ENCODE data around the gene LMOD1.

LMOD1 gene

DNA sequence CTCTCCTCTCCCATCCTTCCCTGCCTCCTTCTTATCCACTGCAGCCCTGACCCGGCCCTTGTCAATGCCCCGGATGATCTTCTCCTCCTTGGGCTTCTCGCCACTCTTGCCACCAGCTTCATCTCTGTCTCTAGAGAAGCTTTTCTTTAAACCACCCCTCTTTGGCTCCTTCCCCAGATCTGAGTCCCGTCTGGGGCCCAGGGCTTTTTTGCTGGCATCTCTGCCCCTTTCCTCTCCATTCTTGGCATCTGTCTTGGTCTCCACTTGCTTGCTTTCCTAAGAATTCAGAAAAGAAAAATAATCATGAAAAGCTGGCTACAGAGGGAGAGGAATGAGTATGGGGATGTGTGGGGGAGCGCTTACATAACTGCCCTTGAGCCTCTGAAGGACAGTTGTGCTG lies 45.9 kb downstream of the LMOD1 start:
- ATAC-seq (replicated peaks) (no peak), DNase-seq (no peak)
- Mint-ChIP-seq H3K4me1 (ENCODE audit: low read depth in 2 of 2) (peaks cover 7 to 8% of the 10 kb centered on the region in 2 donors), H3K9me3 (no peaks in the 10 kb centered on the region), H3K27me3 (peaks cover 10% of the 10 kb centered on the region in 2 donors), H3K4me3 (no peak overlapping the region), H3K36me3 (ENCODE audit: insufficient read depth) (peaks cover 2% of the 10 kb centered on the region), H3K27ac (no peak overlapping the region)

DNA sequence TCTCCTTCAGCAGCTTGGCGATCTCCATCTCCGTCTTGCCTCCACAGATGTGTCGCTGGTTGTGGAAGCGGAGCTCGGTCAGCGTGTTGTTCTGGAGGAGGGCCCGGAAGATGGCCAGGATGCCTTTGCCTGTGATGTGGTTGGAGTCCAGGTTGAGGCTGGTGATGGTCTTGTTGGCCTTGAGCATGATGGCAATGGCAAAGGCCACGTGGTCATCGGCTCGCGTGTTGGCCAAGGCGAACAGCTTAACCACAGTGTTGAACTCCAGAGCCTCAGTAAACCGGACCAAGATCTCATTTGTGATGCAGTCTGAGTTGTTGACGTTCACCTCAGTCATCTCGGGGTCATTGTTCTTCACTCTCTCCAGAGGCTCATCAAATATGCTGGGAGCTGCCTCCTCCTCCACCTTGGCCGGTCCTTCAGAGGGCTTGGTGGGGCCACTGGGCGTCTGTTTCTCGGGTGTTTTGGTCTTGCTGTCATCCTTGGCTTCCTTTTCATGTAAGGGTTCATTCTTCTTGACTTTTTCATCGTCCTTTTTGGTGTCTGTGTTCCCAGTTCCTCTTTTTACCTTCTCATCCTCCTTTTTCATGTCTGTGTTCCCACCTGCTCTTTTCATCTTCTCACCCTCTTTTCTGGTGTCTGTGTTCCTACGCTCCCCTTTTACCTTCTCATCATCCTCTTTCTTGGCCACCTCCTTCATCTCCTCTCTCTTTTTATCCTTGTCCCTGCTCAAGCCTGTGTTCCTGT lies 46.5 kb downstream of the LMOD1 start:
- Mint-ChIP-seq H3K27me3 (peaks cover 10% of the 10 kb centered on the region in 2 donors), H3K9me3 (no peaks in the 10 kb centered on the region), H3K27ac (no peak overlapping the region), H3K4me3 (no peak overlapping the region), H3K4me1 (ENCODE audit: low read depth in 2 of 2) (peaks cover 7% of the 10 kb centered on the region in 2 donors), H3K36me3 (ENCODE audit: insufficient read depth) (peaks cover 2% of the 10 kb centered on the region)
- no peak for ATAC-seq (replicated peaks)
- no peak for DNase-seq

DNA sequence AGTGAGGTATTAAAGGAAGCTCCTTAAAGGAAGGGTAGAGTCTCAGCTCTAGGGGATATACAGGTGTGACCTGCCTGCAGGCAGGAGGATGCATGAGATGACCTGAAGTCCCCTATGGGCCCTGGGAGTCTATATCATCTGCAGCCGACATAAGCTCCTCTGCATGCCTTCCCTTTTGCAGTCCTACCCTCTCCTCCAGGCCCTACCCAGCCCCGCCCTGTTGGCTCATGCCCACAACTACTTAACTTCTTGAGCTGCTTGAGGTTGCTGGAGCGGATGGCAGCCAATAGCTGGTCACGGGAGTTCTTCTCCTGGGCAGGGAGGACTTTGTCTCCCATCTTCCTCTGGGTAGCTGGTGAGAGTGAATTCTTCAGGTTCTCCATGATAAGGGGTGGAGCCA lies 47.4 kb downstream of the LMOD1 start:
- Mint-ChIP-seq H3K27me3 (peaks cover 11 to 17% of the 10 kb centered on the region in 2 donors), H3K4me3 (no peak overlapping the region), H3K4me1 (ENCODE audit: low read depth in 2 of 2) (peaks cover 7% of the 10 kb centered on the region in 2 donors), H3K36me3 (ENCODE audit: insufficient read depth) (peaks cover 2% of the 10 kb centered on the region), H3K9me3 (no peaks in the 10 kb centered on the region), H3K27ac (no peak overlapping the region)
- DNase-seq (no peak), ATAC-seq (replicated peaks) (no peak)

DNA sequence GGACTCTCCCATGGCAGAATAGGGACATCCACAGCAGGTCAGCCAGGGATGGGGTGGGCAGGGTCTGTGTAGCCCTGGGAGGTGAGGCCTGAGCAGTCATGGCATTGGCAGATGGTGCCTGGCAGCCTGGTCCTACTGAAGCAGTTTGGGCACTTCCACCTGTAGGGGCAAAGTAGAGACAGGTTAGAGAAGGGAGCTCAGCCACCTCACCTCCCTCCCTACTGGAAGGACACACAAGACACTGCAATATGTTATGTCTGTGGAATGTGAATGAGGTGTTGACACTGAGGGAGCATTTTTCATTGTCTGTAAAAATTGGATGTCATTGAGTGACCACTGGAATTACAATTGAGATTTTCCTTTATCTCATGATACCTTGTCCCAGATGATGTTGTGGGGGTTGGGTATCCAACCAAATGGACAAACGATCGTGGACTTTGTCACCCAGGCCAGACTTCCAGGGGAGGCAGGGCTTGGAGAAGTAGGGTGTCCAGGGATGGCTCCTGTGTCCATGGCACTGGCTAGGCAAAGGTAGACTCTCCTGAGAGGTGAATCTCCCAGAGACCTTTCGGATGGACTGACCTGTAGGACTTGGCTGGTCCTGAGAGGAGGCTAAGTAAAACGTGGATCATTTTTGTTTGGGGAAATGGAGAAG lies 48.0 kb downstream of the LMOD1 start:
- Mint-ChIP-seq H3K4me3 (no peak overlapping the region), H3K36me3 (ENCODE audit: insufficient read depth) (peaks cover 2% of the 10 kb centered on the region), H3K27ac (peak overlapping the region in 1 of 2 donors; percentile 81), H3K4me1 (ENCODE audit: low read depth in 2 of 2) (peaks cover 7% of the 10 kb centered on the region in 2 donors), H3K9me3 (no peaks in the 10 kb centered on the region), H3K27me3 (peaks cover 17 to 24% of the 10 kb centered on the region in 2 donors)
- DNase-seq (no peak), ATAC-seq (replicated peaks) (no peak)

DNA sequence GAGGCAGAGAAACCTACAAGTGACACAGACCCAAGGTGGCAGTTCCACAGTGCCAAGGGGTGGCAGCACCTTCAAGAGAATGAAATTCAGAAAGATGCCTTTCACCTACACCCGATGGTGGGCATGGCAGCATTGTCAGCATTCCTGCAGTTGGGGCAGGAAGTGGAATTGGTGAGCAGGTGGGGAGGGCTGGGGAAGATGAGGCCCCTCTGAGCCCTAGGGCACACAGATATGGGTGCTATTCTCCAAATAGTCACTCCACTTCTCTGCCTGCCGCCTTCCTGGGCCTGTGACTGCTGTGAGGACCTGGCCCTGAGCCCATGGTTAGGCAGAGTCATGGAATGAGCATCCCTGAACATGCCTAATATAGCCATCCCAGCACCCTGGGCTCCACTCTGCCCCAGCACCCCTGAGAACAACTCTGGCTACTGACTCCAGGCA lies 49.4 kb downstream of the LMOD1 start:
- H3K36me3 Mint-ChIP-seq (ENCODE audit: insufficient read depth): peaks cover 2% of the 10 kb centered on the region
- no peaks in the 10 kb centered on the region for H3K9me3 Mint-ChIP-seq
- DNase-seq (no peak), ATAC-seq (replicated peaks) (no peak)
- no peak overlapping the region for H3K4me3 Mint-ChIP-seq
- H3K27me3 Mint-ChIP-seq: peaks cover 27 to 34% of the 10 kb centered on the region in 2 donors
- peaks cover 7% of the 10 kb centered on the region in 2 donors for H3K4me1 Mint-ChIP-seq (ENCODE audit: low read depth in 2 of 2)
- peak overlapping the region in 1 of 2 donors; percentile 68 for H3K27ac Mint-ChIP-seq

DNA sequence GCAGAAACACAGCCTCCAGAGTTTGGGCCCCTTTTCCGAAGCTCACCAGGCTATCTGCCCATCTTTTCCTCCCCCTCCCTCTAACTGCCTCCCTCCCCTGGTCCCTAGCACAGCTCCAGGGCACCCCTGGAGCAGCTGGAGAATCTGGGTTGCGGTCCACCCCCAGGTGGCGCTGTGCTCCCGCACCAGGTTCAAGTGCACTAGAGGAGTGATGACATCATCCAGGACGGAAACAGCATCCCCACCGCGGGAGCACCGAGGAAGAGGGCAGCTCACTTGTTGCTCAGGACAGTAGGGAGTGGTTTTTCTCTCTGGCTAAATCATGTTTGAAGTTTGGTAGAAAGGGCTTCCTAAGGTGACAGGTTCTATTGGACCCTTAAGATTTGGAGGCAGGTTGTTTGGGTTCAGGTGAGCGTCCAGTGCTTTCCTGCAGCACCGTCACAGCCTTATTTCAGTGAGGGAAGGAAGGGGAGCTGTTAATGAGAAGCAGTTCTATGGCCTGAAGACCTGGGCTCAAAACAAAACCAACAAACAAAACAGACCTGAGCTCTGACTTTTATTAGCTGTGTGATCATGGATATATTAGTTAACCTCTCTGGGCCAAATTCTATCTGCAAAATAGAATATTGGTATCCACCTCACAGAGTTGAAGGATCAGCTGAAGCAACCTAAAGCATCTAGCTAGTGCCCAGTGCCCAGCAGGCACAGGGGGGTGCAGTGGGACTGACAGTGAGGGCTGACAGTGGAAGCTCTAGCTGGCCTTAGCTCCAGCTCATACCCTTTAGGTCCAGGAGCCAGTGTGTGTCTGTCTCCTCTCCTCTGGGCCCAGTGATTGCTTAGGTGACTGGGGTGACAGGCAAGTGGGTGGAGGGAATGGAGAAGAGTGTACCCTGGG lies 50.2 kb downstream of the LMOD1 start:
- DNase-seq (peak; percentile 61 to 76 (median 69)), ATAC-seq (replicated peaks) (peak; percentile 96)
- H3K27me3 Mint-ChIP-seq: peaks cover 35 to 42% of the 10 kb centered on the region in 2 donors
- H3K9me3 Mint-ChIP-seq: no peaks in the 10 kb centered on the region
- peaks cover 7% of the 10 kb centered on the region in 2 donors for H3K4me1 Mint-ChIP-seq (ENCODE audit: low read depth in 2 of 2)
- peak overlapping the region; percentile 28 to 56 for H3K4me3 Mint-ChIP-seq
- H3K36me3 Mint-ChIP-seq (ENCODE audit: insufficient read depth): peaks cover 2% of the 10 kb centered on the region
- H3K27ac Mint-ChIP-seq: peak overlapping the region; percentile 68 to 78

DNA sequence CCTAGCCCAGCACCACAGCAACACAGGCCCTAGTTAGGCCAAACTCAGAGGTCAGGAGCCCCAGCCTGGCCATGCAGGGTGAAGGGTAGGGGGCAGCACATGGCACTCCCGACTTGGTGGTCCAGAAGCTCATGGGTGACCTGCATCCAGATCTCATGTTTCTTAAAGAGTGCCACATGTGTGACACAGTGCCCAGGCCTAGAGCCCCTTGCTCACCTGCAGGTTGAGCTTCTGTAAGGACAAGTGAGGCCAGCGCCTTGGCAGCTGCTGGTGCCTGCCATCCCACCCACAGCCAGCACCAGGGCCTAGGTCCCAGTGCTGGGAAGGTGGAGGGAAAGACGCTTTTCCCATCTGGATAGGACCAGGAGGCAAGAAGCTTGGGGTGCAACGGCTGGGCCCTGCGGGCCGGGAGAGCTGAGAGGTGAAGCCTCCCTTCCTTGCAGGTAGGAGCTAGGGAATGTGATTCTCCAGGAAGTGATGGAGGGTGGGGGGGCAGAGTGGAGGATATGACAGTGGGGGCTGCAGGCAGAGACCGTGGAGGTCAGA lies 51.2 kb downstream of the LMOD1 start:
- Mint-ChIP-seq H3K4me3 (no peak overlapping the region), H3K27me3 (peaks cover 38 to 52% of the 10 kb centered on the region in 2 donors), H3K27ac (no peak overlapping the region), H3K36me3 (ENCODE audit: insufficient read depth) (peaks cover 2% of the 10 kb centered on the region), H3K4me1 (ENCODE audit: low read depth in 2 of 2) (peaks cover 7% of the 10 kb centered on the region in 2 donors), H3K9me3 (no peaks in the 10 kb centered on the region)
- ATAC-seq (replicated peaks) (no peak), DNase-seq (no peak)

DNA sequence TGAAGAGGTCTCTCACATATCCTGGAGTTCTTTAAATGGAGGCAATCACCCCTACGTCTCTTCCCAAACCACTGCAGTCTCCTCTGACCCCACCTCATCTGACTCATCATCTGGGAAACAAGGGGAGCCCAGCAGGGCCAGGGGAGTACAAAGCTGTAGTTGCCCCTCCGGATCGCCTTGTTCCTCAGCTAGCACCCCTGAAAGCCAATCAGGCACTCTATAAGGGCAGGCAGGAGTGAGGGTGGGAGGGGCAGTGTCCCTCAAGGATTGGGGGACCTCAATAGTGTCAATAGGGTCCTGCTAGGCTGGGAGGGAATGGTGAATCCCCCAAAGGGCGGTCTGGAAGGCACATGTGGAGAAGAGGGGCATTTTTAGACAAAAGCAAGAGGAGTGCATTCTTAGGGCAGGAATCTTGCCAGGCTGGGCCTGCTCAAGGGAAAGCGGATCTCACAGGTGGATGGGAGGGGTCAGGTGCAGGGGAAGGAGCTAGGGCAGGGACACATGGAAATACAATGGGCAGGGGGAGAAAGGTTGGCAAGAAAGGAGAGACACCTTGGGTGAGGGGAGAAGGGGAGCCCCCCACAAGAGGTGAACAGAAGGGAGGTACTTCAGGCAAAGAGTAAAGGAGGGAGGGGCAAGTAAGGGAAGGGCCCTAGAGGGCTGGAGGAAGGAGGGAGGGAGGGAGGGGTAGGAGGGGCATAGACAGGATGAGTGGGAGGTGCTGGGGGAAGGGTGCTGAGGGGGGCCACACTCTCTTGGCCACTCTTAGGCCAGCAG lies 51.8 kb downstream of the LMOD1 start:
- Mint-ChIP-seq H3K27me3 (peaks cover 35 to 58% of the 10 kb centered on the region in 2 donors), H3K36me3 (ENCODE audit: insufficient read depth) (peaks cover 2% of the 10 kb centered on the region), H3K4me3 (no peak overlapping the region), H3K27ac (no peak overlapping the region), H3K4me1 (ENCODE audit: low read depth in 2 of 2) (peaks cover 9% of the 10 kb centered on the region in 2 donors), H3K9me3 (no peaks in the 10 kb centered on the region)
- ATAC-seq (replicated peaks) (no peak), DNase-seq (no peak)

DNA sequence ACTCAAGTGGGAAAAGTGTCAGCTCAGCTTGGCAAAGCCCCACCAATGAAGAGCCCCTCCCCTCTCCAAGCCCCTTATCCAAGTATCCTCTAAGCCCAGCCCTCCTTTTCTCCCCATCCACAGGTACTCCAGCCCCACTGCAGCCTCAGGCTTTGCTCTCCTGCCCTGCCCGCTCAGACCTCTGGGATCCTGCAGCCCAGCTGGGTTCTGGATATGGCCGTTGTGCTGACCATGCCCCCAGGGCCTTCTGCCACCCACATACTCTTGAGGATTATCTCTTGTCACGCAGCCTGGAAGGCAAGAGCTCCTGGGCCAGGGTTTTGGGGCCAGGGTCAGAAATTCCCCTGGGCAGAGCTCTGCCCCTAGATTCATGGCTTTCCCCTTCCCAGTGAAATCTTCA lies 52.9 kb downstream of the LMOD1 start:
- H3K36me3 Mint-ChIP-seq (ENCODE audit: insufficient read depth): peaks cover 2% of the 10 kb centered on the region
- ATAC-seq (replicated peaks) (no peak), DNase-seq (no peak)
- H3K27ac Mint-ChIP-seq: no peak overlapping the region
- H3K4me1 Mint-ChIP-seq (ENCODE audit: low read depth in 2 of 2): peaks cover 10 to 11% of the 10 kb centered on the region in 2 donors
- H3K27me3 Mint-ChIP-seq: peaks cover 39 to 56% of the 10 kb centered on the region in 2 donors
- H3K4me3 Mint-ChIP-seq: no peak overlapping the region
- no peaks in the 10 kb centered on the region for H3K9me3 Mint-ChIP-seq

DNA sequence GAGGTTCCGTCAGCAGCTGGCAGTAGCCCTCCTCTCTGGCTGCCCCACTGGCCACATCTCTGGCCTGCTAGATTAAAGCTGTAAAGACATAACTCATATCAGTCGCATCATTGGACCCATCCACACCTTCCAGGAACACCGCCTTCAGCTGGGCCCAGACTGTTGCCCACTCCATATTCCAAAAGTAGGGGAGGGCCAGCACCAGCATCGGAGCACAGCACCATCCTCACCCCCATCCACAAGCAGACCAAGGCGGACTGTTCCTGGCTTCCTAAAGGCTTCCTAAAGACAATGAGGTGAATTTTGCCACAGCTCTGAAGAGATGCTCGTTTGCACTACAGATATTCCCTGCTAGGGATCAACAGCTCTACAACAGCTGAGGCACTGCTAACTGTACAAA lies 54.1 kb downstream of the LMOD1 start:
- Mint-ChIP-seq H3K27me3 (peaks cover 51 to 65% of the 10 kb centered on the region in 2 donors), H3K36me3 (ENCODE audit: insufficient read depth) (no peaks in the 10 kb centered on the region), H3K27ac (no peak overlapping the region), H3K9me3 (no peaks in the 10 kb centered on the region), H3K4me3 (no peak overlapping the region), H3K4me1 (ENCODE audit: low read depth in 2 of 2) (peaks cover 10 to 11% of the 10 kb centered on the region in 2 donors)
- no peak for ATAC-seq (replicated peaks)
- DNase-seq: no peak

DNA sequence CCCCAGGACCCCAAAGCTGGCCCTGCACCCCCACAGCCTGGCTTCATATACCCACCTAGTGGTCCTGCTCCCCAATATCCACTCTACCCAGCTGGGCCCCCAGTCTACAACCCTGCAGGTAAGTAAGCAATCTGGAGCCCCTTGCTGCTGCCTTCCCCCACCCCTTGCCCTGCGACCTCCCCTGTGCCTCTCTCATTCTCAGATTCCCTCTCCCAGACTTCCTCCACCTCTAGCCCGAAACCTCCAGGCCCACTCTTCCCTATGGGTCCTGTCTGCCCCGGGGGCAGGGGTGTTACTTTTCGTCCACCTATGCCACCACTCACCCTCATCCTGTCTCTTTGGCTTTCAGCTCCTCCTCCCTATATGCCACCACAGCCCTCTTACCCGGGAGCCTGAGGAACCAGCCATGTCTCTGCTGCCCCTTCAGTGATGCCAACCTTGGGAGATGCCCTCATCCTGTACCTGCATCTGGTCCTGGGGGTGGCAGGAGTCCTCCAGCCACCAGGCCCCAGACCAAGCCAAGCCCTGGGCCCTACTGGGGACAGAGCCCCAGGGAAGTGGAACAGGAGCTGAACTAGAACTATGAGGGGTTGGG lies 54.8 kb downstream of the LMOD1 start:
- no peak overlapping the region for H3K27ac Mint-ChIP-seq
- H3K9me3 Mint-ChIP-seq: no peaks in the 10 kb centered on the region
- DNase-seq (no peak), ATAC-seq (replicated peaks) (no peak)
- H3K4me3 Mint-ChIP-seq: no peak overlapping the region
- peaks cover 57 to 66% of the 10 kb centered on the region in 2 donors for H3K27me3 Mint-ChIP-seq
- H3K4me1 Mint-ChIP-seq (ENCODE audit: low read depth in 2 of 2): peaks cover 10 to 11% of the 10 kb centered on the region in 2 donors
- H3K36me3 Mint-ChIP-seq (ENCODE audit: insufficient read depth): no peaks in the 10 kb centered on the region

DNA sequence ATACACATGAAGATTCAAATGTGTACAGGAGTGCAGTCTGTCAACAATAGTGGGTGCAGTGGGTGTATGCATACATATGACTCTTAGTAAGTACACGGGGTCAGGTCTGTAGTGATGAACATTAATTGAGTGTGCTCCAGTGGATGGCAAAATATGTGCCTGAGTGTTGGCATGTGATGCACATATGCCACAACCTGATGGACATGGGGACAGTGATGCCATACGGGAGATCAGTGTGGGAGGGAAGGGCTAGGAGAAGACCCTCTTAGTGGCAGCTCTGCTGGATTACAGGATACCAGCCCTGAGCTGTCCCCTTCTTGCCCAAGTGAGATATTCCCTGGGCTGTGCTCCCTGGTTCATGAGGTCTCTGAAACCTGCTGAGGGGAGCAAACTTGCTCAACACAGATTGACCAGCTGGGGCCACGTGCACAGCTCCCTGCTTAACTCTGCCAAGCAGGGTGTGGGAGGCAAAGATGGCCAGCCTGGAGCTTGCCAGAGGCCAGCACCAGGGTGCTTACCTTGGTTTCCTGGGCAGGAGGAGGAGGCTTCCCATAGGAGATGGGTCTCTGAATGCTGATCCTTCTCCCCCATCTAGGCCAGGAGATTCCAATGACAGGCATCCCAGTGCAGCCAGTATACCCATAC lies 55.4 kb downstream of the LMOD1 start:
- no peak overlapping the region for H3K4me3 Mint-ChIP-seq
- ATAC-seq (replicated peaks) (no peak), DNase-seq (no peak)
- H3K27me3 Mint-ChIP-seq: peaks cover 59 to 66% of the 10 kb centered on the region in 2 donors
- no peaks in the 10 kb centered on the region for H3K9me3 Mint-ChIP-seq
- H3K27ac Mint-ChIP-seq: no peak overlapping the region
- no peaks in the 10 kb centered on the region for H3K36me3 Mint-ChIP-seq (ENCODE audit: insufficient read depth)
- peaks cover 4 to 7% of the 10 kb centered on the region in 2 donors for H3K4me1 Mint-ChIP-seq (ENCODE audit: low read depth in 2 of 2)
